Lower lobe of right lung (tissue), 2 donors: Measurements from ENCODE around the gene FRMPD1. TPM values are rescaled to one million over a fixed set of nuclear protein-coding genes. Genes with fewer than 3 reads are reported as not detected.

Source experiments
- ATAC-seq, 2 donors: fragments of 200-7000 bp; cut with Tn5 transposase; one replicate each; pipeline ENCODE4 v1.9.1; 2020 to 2022; ENCODE audit warnings: mild to moderate bottlenecking in 2 of 2, moderate library complexity in 2 of 2
- DNase-seq: peaks from one replicate; pipeline ENCODE4 v3.0.0-alpha.2; 2020
- H3K27ac ChIP-seq: fragments of 200-600 bp; one replicate; pipeline ENCODE4 v1.8.0; 2022
- H3K27me3 ChIP-seq: fragments of 200-600 bp; one replicate; pipeline ENCODE4 v1.8.0; 2022; ENCODE audit warnings: low read depth
- H3K36me3 ChIP-seq: fragments of 200-600 bp; one replicate; pipeline ENCODE4 v1.8.0; 2022; ENCODE audit warnings: mild to moderate bottlenecking
- H3K4me1 ChIP-seq: fragments of 200-600 bp; one replicate; pipeline ENCODE4 v1.8.0; 2022
- H3K4me3 ChIP-seq: fragments of 200-600 bp; one replicate; pipeline ENCODE4 v1.8.0; 2022; ENCODE audit warnings: mild to moderate bottlenecking
- H3K9me3 ChIP-seq: fragments of 200-600 bp; one replicate; pipeline ENCODE4 v1.8.0; 2022
- intact Hi-C: fragments of 100-400 bp; cut with DNase I; formaldehyde crosslinking; loops from one replicate; pipeline ENCODE4 v1.11.0; 2022
- total RNA-seq: library from RNA; stranded (reverse); fragmentation: NEBNext Ultra II Directional; extraction: Animal tissue kit (Norgen Biotek cat#: 25700); gene quantifications from one replicate; pipeline ENCODE4 v1.2.1, GENCODE V29; 2021
- TF ChIP-seq, protein P1 (sequence below): fragments of 200-600 bp; IDR thresholded peaks from one replicate; pipeline ENCODE4 v1.8.0; 2022; ENCODE audit warnings: antibody characterized with exemption, mild to moderate bottlenecking
- donor health status: DM: no; HTN: yes; CAD: no; lungs with severe emphysema.

FRMPD1 gene
- total RNA-seq, 1 donor from 2014 or later, result 0.06 TPM

DNA sequence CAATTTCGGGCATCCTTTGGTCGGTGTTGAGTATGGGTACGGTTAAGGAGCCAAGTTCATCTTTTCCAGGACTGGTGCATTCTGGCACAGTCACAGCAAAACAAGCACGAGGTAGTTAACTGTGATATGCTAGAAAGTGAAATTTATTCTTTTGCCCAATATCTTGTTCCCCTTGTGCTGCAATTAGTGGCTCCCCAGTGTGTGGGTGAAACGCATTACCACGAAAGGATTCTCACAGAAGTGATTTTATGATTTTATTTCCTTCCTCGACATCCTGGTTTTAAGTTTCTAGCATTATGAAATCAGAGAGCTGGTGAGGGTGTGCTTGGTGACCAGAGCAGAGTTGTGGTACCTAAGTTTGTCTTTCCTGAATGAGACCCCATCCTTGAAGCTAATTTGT is 1.5 kb downstream of the FRMPD1 start:
- Histone ChIP-seq H3K4me1 (peaks cover 11% of the 10 kb centered on the region), H3K9me3 (no peaks in the 10 kb centered on the region), H3K27ac (no peak overlapping the region), H3K27me3 (peaks cover 62% of the 10 kb centered on the region), H3K36me3 (no peaks in the 10 kb centered on the region), H3K4me3 (no peak overlapping the region)
- ATAC-seq, result no peak
- TF ChIP-seq, protein P1, sequence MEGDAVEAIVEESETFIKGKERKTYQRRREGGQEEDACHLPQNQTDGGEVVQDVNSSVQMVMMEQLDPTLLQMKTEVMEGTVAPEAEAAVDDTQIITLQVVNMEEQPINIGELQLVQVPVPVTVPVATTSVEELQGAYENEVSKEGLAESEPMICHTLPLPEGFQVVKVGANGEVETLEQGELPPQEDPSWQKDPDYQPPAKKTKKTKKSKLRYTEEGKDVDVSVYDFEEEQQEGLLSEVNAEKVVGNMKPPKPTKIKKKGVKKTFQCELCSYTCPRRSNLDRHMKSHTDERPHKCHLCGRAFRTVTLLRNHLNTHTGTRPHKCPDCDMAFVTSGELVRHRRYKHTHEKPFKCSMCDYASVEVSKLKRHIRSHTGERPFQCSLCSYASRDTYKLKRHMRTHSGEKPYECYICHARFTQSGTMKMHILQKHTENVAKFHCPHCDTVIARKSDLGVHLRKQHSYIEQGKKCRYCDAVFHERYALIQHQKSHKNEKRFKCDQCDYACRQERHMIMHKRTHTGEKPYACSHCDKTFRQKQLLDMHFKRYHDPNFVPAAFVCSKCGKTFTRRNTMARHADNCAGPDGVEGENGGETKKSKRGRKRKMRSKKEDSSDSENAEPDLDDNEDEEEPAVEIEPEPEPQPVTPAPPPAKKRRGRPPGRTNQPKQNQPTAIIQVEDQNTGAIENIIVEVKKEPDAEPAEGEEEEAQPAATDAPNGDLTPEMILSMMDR, result no peak
- no peak for DNase-seq
- intact Hi-C loops, result no loop called here

DNA sequence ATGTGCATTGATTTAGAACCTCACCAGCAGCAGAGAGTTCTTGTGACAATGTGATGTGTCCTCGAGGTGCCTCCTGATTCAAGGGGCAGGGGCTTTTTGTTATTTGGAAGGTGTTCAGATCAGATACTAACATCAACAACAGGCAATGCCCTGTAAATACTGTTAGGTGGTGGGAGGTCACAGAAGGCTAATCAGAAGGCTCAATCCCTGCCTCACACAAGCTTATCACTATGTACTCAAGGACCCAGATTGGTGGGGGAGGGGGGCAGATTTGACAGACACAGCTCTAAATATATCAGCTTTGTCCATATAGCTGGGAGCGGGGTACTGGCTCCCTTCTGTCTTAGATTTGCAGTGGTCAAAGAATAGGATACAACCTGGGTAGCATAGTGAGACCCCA is 2.6 kb downstream of the FRMPD1 start:
- ATAC-seq (no peak), DNase-seq (no peak)
- H3K27me3 ChIP-seq, result peaks cover 65% of the 10 kb centered on the region
- H3K9me3 ChIP-seq, result no peaks in the 10 kb centered on the region
- no peaks in the 10 kb centered on the region for H3K36me3 ChIP-seq
- H3K4me1 ChIP-seq, result peaks cover 11% of the 10 kb centered on the region
- TF ChIP-seq, protein P1, result no peak
- H3K4me3 ChIP-seq, result no peak overlapping the region
- no peak overlapping the region for H3K27ac ChIP-seq
- intact Hi-C loops, result no loop called here

DNA sequence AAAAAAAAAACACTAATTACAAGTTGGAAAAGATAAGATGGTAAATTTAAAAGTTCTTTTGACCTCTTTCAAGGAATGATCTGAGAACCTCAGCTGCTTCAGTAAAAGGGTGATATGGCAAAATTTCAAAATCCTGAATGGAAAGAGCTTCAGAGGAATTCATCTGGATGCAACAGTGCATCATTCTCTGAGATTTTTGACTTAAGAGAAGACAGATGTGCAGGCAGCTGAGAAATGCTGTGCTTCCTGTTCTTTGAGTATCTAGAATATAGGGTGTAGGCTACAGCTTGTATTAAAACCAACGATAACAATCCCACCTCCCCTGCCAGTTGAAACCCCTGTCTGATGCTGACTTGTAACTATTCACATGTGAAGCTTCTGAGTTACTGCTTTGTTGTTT is 6.2 kb downstream of the FRMPD1 start:
- no peak for DNase-seq
- Histone ChIP-seq H3K4me3 (no peak overlapping the region), H3K36me3 (no peaks in the 10 kb centered on the region), H3K27ac (no peak overlapping the region), H3K4me1 (peaks cover under 1% of the 10 kb centered on the region), H3K9me3 (no peaks in the 10 kb centered on the region), H3K27me3 (peaks cover 44% of the 10 kb centered on the region)
- TF ChIP-seq, protein P1, result no peak
- intact Hi-C loops, result no loop called here
- no peak for ATAC-seq

DNA sequence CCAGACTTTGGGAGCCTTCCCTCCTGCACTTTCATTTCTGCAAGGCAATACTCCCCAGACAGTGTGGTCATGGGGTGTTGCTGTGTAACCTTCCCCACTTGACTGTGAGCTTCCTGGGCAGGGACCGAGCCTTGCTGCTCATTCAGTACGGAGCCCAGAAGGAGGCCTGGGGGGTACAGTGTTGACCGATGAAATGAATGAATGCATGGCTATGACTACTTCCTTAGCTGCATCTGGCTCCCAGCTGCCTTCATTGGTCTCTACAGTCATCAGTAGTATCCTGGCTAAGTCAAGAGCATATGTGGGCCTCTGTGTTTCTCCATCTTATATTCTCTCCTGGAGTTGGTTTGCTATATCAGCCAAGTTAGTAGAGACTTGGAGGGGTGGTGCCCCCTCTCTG is 9.9 kb downstream of the FRMPD1 start:
- no peaks in the 10 kb centered on the region for H3K4me1 ChIP-seq

DNA sequence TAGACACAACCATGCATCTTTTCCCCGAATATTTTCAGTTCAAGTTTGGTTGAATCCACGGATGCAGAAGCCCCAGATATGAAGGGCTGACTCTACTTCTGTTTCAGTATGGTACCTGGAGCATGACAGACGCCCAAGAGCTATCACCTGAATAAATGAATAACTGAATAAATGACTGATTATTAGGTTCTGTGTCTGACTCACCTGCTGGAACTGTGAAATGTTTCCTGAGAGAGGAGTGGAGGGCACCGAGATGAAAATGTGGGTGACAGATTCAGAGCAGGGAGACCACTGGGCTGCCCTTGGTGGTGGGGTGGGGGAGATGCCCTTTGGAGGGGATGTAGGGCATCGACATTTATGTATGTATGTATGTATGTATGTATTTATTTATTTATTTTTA is 13.2 kb downstream of the FRMPD1 start:
- H3K27me3 ChIP-seq, result peaks cover 21% of the 10 kb centered on the region
- TF ChIP-seq, protein P1, result no peak
- DNase-seq, result no peak

More for the DNA sequence above, 9.9 kb downstream of the FRMPD1 start:
- no peak for ATAC-seq
- intact Hi-C loops, result no loop called here
- no peak for DNase-seq
- Histone ChIP-seq H3K4me3 (no peak overlapping the region), H3K9me3 (no peaks in the 10 kb centered on the region), H3K36me3 (no peaks in the 10 kb centered on the region), H3K27me3 (peaks cover 18% of the 10 kb centered on the region), H3K27ac (no peak overlapping the region)
- TF ChIP-seq, protein P1, result no peak

DNA sequence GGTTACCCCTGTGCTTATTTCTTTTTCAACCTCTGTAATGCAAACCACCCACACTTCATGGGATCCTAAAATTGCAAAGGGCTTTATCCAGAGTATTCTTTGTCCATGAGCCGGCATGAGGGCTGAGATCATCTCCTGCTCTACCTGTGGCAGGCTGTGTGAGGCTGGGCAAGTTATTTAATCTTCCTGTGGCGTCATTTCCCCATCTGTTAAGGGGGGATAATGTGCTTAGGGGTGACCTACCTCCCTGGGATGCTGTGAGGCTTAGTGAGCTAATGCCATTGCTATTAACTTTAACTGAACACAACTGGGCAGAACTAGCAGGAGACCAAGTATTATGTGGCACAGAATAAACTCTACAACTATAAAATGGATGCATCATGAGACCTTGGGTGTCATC is 17.0 kb downstream of the FRMPD1 start:
- peaks cover 30% of the 10 kb centered on the region for H3K27me3 ChIP-seq
- no peak for ATAC-seq
- TF ChIP-seq, protein P1, result no peak
- no peak overlapping the region for H3K4me3 ChIP-seq
- DNase-seq, result no peak
- H3K9me3 ChIP-seq, result no peaks in the 10 kb centered on the region
- no peaks in the 10 kb centered on the region for H3K36me3 ChIP-seq
- H3K4me1 ChIP-seq, result no peaks in the 10 kb centered on the region
- no peak overlapping the region for H3K27ac ChIP-seq
- intact Hi-C loops, result no loop called here

More for the DNA sequence above, 13.2 kb downstream of the FRMPD1 start:
- no peak overlapping the region for H3K27ac ChIP-seq
- H3K36me3 ChIP-seq, result no peaks in the 10 kb centered on the region
- no peaks in the 10 kb centered on the region for H3K9me3 ChIP-seq
- H3K4me3 ChIP-seq, result no peak overlapping the region
- no peak for ATAC-seq
- intact Hi-C loops, result no loop called here
- no peaks in the 10 kb centered on the region for H3K4me1 ChIP-seq
